Endothelial cell of umbilical vein (primary cell): Measurements from ENCODE around the gene DCPS. TPM values are rescaled to one million over a fixed set of nuclear protein-coding genes. Genes with fewer than 3 reads are reported as not detected.

Experiments
- BruUV-seq: library from RNA; stranded (reverse); fragments of 400-500 nt; replicated peaks from 2 replicates; lab custom pipeline; 2021; lab: Mats Ljungman, UMichigan
- CTCF ChIA-PET: fragments of 300-600, 350-600 bp; sonication (Branson Sonifier 250); formaldehyde crosslinking; loops from one replicate; lab custom pipeline; 2021; ENCODE audit warnings: antibody characterized with exemption, inconsistent platforms; lab: Charles Lee
- POLR2A ChIA-PET: fragments of 300-600, 350-600 bp; sonication (Branson Sonifier 250); formaldehyde crosslinking; loops from one replicate; lab custom pipeline; 2021; ENCODE audit warnings: antibody characterized with exemption, inconsistent platforms; lab: Charles Lee
- DNase-seq: peaks from one replicate; pipeline ENCODE4 v3.0.0-alpha.2; 2011; ENCODE audit warnings: low read depth, low spot score
- FAIRE-seq: peaks from 2 replicates; lab custom pipeline; 2011; peaks lifted over from hg19 to GRCh38; lab: Jason Lieb, UNC
- H2AFZ ChIP-seq: 2 replicates; pipeline ENCODE4 v1.6.0; 2012; ENCODE audit warnings: low read depth, low read length, control low read depth, inconsistent platforms
- H3K27ac ChIP-seq: 2 replicates; pipeline ENCODE4 v1.5.1; 2011; ENCODE audit warnings: low read depth, mild to moderate bottlenecking, control low read depth, low read length, moderate library complexity; ENCODE audit not compliant: insufficient read depth
- H3K27me3 ChIP-seq, 2 experiments: 2 replicates each; pipeline versions ENCODE4 v1.6.0 to v1.6.1; 2011; ENCODE audit warnings: low read length in 2 of 2, mixed read lengths in 1 of 2; ENCODE audit not compliant: control insufficient read depth in 2 of 2, insufficient read depth in 2 of 2
- H3K36me3 ChIP-seq, 2 experiments: 2 replicates in 1 of 2; 3 replicates in 1 of 2; pipeline ENCODE4 v1.5.1; 2011; ENCODE audit warnings: low read length in 2 of 2, mild to moderate bottlenecking in 1 of 2, moderate library complexity in 1 of 2; ENCODE audit not compliant: control insufficient read depth in 2 of 2, insufficient read depth in 2 of 2; ENCODE audit errors: extremely low read depth in 1 of 2
- H3K4me1 ChIP-seq: 3 replicates; pipeline ENCODE4 v1.5.1; 2011; ENCODE audit warnings: mild to moderate bottlenecking, low read length; ENCODE audit not compliant: control insufficient read depth, insufficient read depth; ENCODE audit errors: extremely low read depth
- H3K4me2 ChIP-seq: 2 replicates; pipeline ENCODE4 v1.6.1; 2011; ENCODE audit warnings: low read length, control low read depth, mixed read lengths; ENCODE audit not compliant: insufficient read depth
- H3K4me3 ChIP-seq, 3 experiments: fragments of 200-600 bp in 1 of 3; sonication (generic), shearing (Covaris generic) in 1 of 3; replicated peaks in 1 of 3; 2 replicates each; pipeline ENCODE4 v1.5.1; 2011 to 2016; ENCODE audit warnings: control low read depth in 3 of 3, low read length in 3 of 3, mild to moderate bottlenecking in 2 of 3, inconsistent platforms in 1 of 3, low read depth in 1 of 3, moderate library complexity in 1 of 3; ENCODE audit not compliant: insufficient read depth in 1 of 3
- H3K79me2 ChIP-seq: 2 replicates; pipeline ENCODE4 v1.6.0; 2012; ENCODE audit warnings: low read length, inconsistent platforms; ENCODE audit not compliant: control insufficient read depth, insufficient read depth
- H3K9ac ChIP-seq: replicated peaks from 2 replicates; pipeline ENCODE3; 2011; ENCODE audit warnings: low read length, control low read depth; ENCODE audit not compliant: insufficient read depth; ENCODE audit errors: extremely low read depth
- H3K9me1 ChIP-seq: replicated peaks from 3 replicates; pipeline ENCODE4 v1.6.0; 2011; ENCODE audit warnings: mild to moderate bottlenecking, low read length; ENCODE audit not compliant: control insufficient read depth, insufficient read depth; ENCODE audit errors: extremely low read depth
- H3K9me3 ChIP-seq: replicated peaks from 2 replicates; pipeline ENCODE4 v1.5.1; 2012; ENCODE audit warnings: low read length, inconsistent platforms; ENCODE audit not compliant: control insufficient read depth, insufficient read depth
- H4K20me1 ChIP-seq: replicated peaks from 2 replicates; pipeline ENCODE3; 2011; ENCODE audit warnings: mild to moderate bottlenecking, low read length; ENCODE audit not compliant: control insufficient read depth, insufficient read depth; ENCODE audit errors: extremely low read depth
- EZH2 ChIP-seq: IDR thresholded peaks from 2 replicates; pipeline ENCODE4 v1.6.1; 2012; ENCODE audit warnings: borderline replicate concordance, low read depth, mild to moderate bottlenecking, moderate library complexity, low read length, inconsistent platforms; ENCODE audit not compliant: severe bottlenecking
- FOS ChIP-seq: IDR thresholded peaks from 2 replicates; pipeline ENCODE4 v1.6.1; 2011; ENCODE audit warnings: mild to moderate bottlenecking, low read length, moderate library complexity, borderline replicate concordance; ENCODE audit not compliant: insufficient read depth
- POLR2A ChIP-seq: IDR thresholded peaks from 2 replicates; pipeline ENCODE4 v1.6.1; 2012; ENCODE audit warnings: low read depth, mild to moderate bottlenecking, control low read depth, low read length
- dilution Hi-C: fragments of 300-500 bp; cut with MboI; formaldehyde crosslinking; loops from one replicate; pipeline ENCODE4 v1.15.0; 2019; ENCODE audit warnings: low sequenced_read_pairs; ENCODE audit not compliant: extremely low pct_ligation_motif_present
- intact Hi-C: fragments of 100-400 bp; cut with micrococcal nuclease; formaldehyde crosslinking; loops from one replicate; pipeline ENCODE4 v1.10.0; 2022
- polyA plus RNA-seq, 4 experiments: library from polyadenylated mRNA; depleted of rRNA in 3 of 4; stranded (reverse) in 3 of 4; unstranded in 1 of 4; fragments of >200 nt; gene quantifications; 2 replicates each; pipeline versions ENCODE4 v1.2.1 to v1.2.3, GENCODE V29; 2011 to 2012; ENCODE audit warnings: missing spikeins in 1 of 4
- total RNA-seq: library from RNA; stranded (reverse); gene quantifications from 2 replicates; pipeline ENCODE4 v1.2.3, GENCODE V29; 2021

DCPS gene
- total and polyA plus RNA-seq, 2 donors (not counting 3 experiments of a cell fraction or from before 2014, with no cell fraction given): 19.6 to 36.0 TPM

- H3K36me3 ChIP-seq: no peaks in the 10 kb centered on the region
- no peak overlapping the region for H3K27ac ChIP-seq
- POLR2A ChIA-PET: no interaction called here
- no peaks in the 10 kb centered on the region for H3K9me1 ChIP-seq
- no peak overlapping the region for H2AFZ ChIP-seq
- H3K79me2 ChIP-seq: no peaks in the 10 kb centered on the region
- no TSS peak for BruUV-seq
- no peak overlapping the region for H3K4me3 ChIP-seq
- H3K4me2 ChIP-seq: no peak overlapping the region
- dilution Hi-C loops: no loop called here
- H3K9me3 ChIP-seq: no peaks in the 10 kb centered on the region
- no peak for FAIRE-seq
- H3K27me3 ChIP-seq: no peaks in the 10 kb centered on the region
- no peaks in the 10 kb centered on the region for H3K4me1 ChIP-seq
- H3K9ac ChIP-seq: no peak overlapping the region
- no peak for DNase-seq
- no peaks in the 10 kb centered on the region for H4K20me1 ChIP-seq
- intact Hi-C loops: loop anchor here (5.0 kb wide), 1 partner anchor 103 kb away; no protein-coding TSS in a partner anchor
- CTCF ChIA-PET: interaction anchor here (10.7 kb wide), 1 partner anchor 169 kb away, joined by 437 read pairs; no protein-coding TSS in a partner anchor
- TF ChIP-seq EZH2 (no peak), FOS (no peak)
Measured at GRCh38 chr11:126313826-126314225, 10.0 kb downstream of the DCPS start.

DNA sequence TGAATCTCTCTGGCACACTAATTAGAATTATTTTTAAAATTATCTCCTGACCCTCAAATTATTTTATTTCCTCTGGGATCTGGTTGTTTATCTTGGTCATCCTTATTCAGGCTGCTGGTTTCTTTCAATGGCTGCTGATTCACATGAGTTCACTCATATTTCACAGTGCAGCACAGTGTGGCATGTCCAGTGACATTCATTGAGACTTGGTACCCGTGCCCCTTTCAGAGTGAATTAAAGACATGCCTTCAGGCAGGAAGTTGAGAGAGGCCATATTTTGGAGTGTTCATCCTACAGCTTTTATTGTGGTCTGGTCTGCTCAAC lies 13.5 kb downstream of the DCPS start:
- no peaks in the 10 kb centered on the region for H3K9me1 ChIP-seq
- no peak overlapping the region for H3K4me2 ChIP-seq
- H3K27ac ChIP-seq: no peak overlapping the region
- no peaks in the 10 kb centered on the region for H4K20me1 ChIP-seq
- no peaks in the 10 kb centered on the region for H3K36me3 ChIP-seq
- no peak overlapping the region for H3K4me3 ChIP-seq
- no peak overlapping the region for H2AFZ ChIP-seq
- no peak for DNase-seq
- H3K4me1 ChIP-seq: no peaks in the 10 kb centered on the region
- TF ChIP-seq EZH2: no peak
- no peak for TF ChIP-seq POLR2A
- FAIRE-seq: no peak
- BruUV-seq: no TSS peak
- no peaks in the 10 kb centered on the region for H3K27me3 ChIP-seq
- no peak overlapping the region for H3K9ac ChIP-seq
- H3K79me2 ChIP-seq: no peaks in the 10 kb centered on the region
- dilution Hi-C loops: no loop called here
- no peaks in the 10 kb centered on the region for H3K9me3 ChIP-seq
- ChIA-PET CTCF (interaction anchor here (0.5 to 3.0 kb wide), 3 partner anchors 18 to 163 kb away, joined by 3 to 18 read pairs (median 8); no protein-coding TSS in a partner anchor), POLR2A (no interaction called here)
- intact Hi-C loops: no loop called here
